Suppressor macrophage treated with lipopolysaccharide for 1 hour (primary cell): Measurements from ENCODE around the gene MRPL27.
"Not testable (repeated sequence)": the region's sequence is repeated elsewhere in the genome, so short reads cannot be mapped to it uniquely, and the experiment has no call there.

Source experiments
- DNase-seq, 3 donors: peaks; one replicate each; pipeline ENCODE4 v3.0.0-alpha.2; 2020 to 2022

The MRPL27 gene

GRCh38 chr17:50372758-50373556 is at the start of gene MRPL27, which contains the start of gene EME1:
TSS of gene MRPL27 (minus strand) at chr17:50373184. CDS start at chr17:50373170, 14 bp downstream.
TSS of gene EME1 (plus strand) at chr17:50373229. CDS start at chr17:50375209, 1,980 bp downstream.
- DNase-seq: peak; percentile 89 to 91 (median 89)

GRCh38 chr17:50422738-50423137 is 49.8 kb upstream of the MRPL27 start:
- DNase-seq: no peak

GRCh38 chr17:50421308-50422051 is 48.5 kb upstream of the MRPL27 start:
- peak; percentile 20 to 70 (median 65) for DNase-seq

- DNase-seq: no peak
Observed at GRCh38 chr17:50420419-50421112, 47.6 kb upstream of the MRPL27 start.

GRCh38 chr17:50419577-50419976 is 46.6 kb upstream of the MRPL27 start:
- DNase-seq: not testable (repeated sequence)

DNA sequence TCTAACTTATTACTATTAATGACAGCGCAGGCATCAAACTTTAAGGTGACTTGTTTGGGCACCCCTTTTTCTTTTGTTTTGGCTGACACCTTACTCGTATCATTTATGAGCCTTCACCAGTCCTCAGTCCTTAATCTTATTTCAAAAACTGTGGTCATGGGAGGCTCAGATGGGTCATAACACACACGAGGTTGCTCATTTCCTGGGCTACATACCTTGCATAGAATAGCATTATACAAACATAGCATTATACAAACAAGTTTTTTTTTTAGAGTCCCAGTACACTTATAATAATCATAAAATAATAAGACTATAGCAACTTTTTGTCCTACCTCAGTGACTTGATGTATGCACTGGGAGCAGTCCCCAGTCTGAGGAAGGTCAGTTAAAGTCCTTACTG is 41.8 kb upstream of the MRPL27 start:
- DNase-seq: no peak

- DNase-seq: no peak
Observed at GRCh38 chr17:50412188-50412732, 39.3 kb upstream of the MRPL27 start.

DNA sequence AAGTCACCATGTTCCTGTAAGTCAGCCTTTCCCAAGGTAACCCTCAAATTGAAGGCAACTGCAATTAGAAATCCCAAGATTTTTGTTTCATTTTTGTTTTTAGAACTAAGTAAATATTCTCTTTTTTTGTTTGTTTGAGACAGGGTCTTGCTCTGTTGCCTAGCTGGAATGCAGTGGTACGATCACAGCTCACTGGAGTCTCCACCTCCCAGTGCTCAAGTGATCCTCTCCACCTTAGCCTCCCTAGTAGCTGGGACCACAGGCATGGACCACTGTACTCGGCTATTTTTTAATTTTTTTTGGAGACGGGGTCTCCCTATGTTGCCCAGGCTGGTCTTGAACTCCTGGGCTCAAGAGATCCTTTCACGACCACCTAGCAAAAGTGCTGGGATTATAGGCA is 34.9 kb upstream of the MRPL27 start:
- DNase-seq: no peak

- DNase-seq: no peak
Observed at GRCh38 chr17:50406578-50406977, 33.6 kb upstream of the MRPL27 start.

GRCh38 chr17:50405351-50405750 is 32.4 kb upstream of the MRPL27 start:
- not testable (repeated sequence) for DNase-seq

- not testable (repeated sequence) for DNase-seq
Observed at GRCh38 chr17:50399591-50399990, 26.6 kb upstream of the MRPL27 start.

DNA sequence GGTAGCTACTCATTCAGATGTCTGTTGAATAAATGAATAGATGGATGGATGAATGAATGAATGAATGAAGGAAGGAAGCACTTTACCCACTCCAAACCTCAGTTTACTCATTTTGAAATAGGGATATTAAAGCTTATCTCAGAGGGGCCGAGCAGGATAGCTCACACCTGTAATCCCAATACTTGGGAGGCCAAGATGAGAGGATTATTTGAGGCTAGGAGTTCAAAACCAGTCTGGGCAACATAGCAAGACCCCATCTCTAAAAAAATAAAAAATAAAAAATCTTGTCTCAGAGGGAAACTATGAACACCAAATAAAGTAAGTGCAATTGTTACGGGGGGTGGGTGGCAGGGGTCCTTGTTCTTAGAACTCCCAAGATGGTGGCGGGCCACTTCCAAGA is 25.7 kb upstream of the MRPL27 start:
- not testable (repeated sequence) for DNase-seq

GRCh38 chr17:50397919-50398285 is 24.9 kb upstream of the MRPL27 start:
- no peak for DNase-seq

- peak; percentile 85 to 94 (median 92) for DNase-seq
Observed at GRCh38 chr17:50397111-50397918, 24.3 kb upstream of the MRPL27 start, which contains the start of gene LRRC59. TSS of gene LRRC59 (minus strand) at chr17:50397523. CDS start at chr17:50397317, 206 bp downstream.

DNA sequence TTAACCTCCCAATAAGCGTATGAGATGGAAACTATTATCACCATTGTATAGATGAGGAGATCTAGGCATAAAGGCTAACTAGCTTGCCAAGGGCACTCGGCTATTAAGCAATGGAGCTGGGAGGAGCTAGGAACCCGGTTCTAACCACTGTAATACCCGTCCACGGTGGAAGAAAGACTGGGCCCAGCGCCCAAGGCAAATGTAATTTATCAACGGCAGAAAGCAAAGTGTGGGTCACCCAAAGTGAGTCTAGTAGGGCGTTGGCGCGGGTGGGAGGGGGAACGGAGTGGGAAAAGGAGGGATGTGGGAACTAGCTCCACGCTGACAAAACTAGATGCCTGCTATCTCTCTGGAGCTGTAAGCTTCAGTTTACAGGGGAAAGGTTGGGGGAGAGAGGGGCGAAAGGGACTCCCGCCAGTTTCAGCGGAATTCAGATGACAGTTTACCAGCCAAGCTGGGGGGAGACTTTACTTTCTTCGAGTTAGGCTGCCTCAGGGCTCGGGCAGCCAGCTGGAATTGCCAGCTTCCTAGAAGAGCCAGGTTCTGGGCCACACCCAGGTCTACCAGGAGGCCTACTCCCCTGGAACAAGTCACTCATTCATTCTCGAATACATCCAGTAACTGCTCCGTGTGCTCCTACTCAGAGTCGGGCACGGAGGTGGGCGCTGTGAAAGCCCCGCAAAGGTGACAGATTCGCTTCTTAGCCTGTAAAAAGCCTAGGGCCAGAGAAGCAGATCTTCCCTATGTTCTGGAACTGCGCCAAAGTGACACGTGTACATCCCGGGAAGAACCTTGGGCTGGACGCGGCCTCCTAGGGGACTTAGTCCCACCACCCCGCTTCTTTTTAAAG is 23.5 kb upstream of the MRPL27 start:
- peak; percentile 67 to 73 (median 71) for DNase-seq

GRCh38 chr17:50394711-50395110 is 21.7 kb upstream of the MRPL27 start:
- DNase-seq: peak in 2 of 3 donors; percentile 22 to 28

DNA sequence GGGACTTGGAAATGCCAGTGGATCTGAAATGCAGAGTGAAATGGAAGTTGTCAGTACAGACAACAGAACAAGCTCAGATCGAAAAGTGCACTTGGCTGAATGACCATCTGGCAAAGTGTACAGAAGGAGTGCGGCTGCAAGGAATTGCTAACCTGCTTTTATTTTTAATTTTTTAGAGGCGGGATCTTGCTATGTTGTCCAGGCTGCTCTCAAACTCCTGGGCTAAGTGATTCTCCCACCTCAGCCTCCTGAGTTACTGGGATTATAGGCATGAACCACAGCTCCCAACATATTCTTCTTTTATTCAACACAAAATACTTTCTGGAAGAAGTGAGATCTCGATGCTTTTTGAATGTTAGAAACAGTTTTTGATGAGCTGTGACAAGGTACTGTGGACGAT is 20.7 kb upstream of the MRPL27 start:
- no peak for DNase-seq

- no peak for DNase-seq
Observed at GRCh38 chr17:50392621-50393020, 19.6 kb upstream of the MRPL27 start.

- no peak for DNase-seq
Observed at GRCh38 chr17:50389534-50389933, 16.6 kb upstream of the MRPL27 start.

DNA sequence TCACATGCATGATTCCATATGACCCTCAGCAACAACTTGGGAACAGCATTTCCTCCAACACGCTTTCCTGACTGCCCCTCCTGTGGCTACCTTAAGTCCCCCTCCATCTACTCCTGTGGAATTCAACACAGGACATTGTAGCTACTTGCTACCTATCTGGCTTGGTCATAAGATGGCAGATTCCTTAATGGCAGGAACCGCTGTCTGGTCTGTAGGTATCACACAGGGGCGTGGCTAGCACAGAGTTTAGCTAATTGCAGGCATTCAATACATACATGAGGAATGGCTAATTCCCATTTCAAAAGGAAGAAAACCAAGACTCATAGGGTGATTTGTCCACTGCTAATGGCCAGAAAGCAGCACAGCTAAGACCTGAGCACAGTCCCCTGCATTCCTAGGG is 15.7 kb upstream of the MRPL27 start:
- DNase-seq: no peak

DNA sequence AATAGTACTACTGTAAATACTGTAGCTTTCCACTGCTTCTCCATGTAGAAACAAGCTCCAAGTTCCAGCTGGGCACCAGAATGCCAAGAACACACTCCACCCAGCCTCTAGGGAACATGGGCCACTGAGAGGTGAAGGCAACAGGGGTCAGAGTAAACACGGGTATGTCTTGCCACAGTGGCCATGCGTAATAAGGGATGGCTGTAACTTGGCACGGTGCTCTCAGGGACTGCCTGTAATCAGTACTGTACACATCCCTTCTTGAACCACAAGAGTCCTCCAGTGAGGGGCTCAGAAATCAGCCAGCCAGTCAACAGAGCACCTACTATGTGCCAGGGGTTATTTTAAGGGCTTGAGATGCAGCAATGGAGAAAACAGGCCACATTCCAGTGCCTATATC is 13.5 kb upstream of the MRPL27 start:
- DNase-seq: no peak
